Epithelial cell of proximal tubule (primary cell): ENCODE data around the gene ZNF888. TPM values are rescaled to one million over a fixed set of nuclear protein-coding genes. Genes with fewer than 3 reads are reported as not detected.
"Not testable (repeated sequence)": the region's sequence is repeated elsewhere in the genome, so short reads cannot be mapped to it uniquely, and the experiment has no call there.

Experiments used
- DNase-seq: peaks from one replicate; pipeline ENCODE4 v3.0.0-alpha.2; 2011; ENCODE audit warnings: low read depth
- H3K4me3 ChIP-seq: 2 replicates; pipeline ENCODE4 v1.5.1; 2011; ENCODE audit warnings: low read depth, mild to moderate bottlenecking, low read length
- total RNA-seq: library from RNA; depleted of rRNA; stranded (reverse); fragments of >200 nt; gene quantifications from 2 replicates; pipeline ENCODE4 v1.2.3, GENCODE V29; 2015
- TF ChIP-seq, protein P1 (sequence below): conservative IDR thresholded peaks from 2 replicates; pipeline ENCODE4 v1.5.1; 2012; ENCODE audit warnings: low read depth, mild to moderate bottlenecking, low read length

The ZNF888 gene
- total RNA-seq, 1 donor from 2014 or later: 6.3 TPM

DNA sequence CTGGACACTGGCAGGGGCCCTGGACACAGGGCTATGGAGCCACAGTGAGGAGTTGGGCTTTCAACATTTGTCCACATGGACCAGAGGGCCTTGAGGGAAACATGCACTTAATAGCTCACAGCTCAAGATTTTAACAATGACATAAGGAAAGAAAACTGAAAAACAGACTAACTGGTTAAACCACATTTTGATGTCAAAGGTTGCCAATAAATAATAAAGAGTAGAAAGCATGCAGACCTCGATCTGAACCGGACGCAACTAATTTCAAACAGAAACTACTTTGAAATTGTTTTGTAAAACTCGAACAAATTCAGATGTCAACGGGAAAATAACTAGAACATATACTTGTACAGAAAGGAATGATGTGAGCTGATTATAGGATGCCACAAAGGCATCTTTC lies 15.5 kb upstream of the ZNF888 start:
- DNase-seq: no peak
- H3K4me3 ChIP-seq: peak overlapping the region; percentile 6
- TF ChIP-seq, protein P1, sequence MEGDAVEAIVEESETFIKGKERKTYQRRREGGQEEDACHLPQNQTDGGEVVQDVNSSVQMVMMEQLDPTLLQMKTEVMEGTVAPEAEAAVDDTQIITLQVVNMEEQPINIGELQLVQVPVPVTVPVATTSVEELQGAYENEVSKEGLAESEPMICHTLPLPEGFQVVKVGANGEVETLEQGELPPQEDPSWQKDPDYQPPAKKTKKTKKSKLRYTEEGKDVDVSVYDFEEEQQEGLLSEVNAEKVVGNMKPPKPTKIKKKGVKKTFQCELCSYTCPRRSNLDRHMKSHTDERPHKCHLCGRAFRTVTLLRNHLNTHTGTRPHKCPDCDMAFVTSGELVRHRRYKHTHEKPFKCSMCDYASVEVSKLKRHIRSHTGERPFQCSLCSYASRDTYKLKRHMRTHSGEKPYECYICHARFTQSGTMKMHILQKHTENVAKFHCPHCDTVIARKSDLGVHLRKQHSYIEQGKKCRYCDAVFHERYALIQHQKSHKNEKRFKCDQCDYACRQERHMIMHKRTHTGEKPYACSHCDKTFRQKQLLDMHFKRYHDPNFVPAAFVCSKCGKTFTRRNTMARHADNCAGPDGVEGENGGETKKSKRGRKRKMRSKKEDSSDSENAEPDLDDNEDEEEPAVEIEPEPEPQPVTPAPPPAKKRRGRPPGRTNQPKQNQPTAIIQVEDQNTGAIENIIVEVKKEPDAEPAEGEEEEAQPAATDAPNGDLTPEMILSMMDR: no peak

DNA sequence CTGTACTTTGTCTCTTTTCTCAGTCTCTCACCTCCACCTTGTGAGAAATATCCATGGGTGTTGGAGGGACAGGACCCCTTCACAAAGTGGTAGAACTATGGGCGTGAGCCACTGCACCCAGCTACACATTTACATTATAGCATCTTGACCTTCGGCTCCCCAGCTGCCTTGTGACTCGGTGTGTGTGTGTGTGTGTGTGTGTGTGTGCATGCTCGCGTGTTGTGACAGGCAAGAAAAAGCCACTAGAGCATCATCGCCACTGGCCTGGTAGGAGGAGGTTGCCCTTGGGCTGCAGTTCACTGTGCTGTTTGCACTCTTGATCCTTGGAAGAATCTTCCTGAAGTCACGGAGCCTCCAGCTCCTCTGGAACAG lies 13.7 kb upstream of the ZNF888 start:
- no peak for DNase-seq
- TF ChIP-seq, protein P1: no peak

DNA sequence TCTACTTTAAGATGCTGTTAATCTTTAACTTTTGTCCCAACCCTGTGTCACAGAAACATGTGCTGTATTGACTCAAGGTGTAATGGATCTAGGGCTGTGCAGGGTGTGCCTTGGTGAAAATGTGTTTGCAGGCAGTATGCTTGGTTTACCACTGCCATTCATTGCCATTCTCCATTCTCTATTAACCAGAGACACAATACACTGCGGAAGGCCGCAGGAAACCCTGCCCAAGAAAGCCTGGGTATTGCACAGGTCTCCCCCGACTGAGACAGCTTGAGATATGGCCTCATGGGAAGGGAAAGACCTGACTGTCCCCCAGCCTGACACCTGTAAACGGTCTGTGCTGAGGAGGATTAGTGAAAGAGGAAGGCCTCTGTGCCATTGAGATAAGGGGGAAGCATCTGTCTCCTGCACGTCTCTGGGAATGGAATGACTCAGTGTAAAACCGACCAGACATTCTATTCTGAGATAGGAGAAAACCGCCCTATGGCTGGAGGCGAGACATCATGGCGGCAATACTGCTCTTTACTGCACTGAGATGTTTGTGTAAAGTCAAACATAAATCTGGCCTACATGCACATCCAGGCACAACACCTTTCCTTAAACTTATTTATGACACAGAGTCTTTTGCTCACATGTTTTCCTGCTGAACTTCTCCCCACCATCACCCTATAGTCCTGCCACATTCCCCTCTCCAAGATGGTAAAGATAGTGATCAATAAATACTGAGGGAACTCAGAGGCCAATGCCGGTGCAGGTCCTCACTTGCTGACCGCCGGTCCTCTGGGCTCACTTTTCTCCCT lies 13.1 kb upstream of the ZNF888 start:
- DNase-seq: peak; percentile 76
- H3K4me3 ChIP-seq: no peak overlapping the region
- TF ChIP-seq, protein P1: no peak

More for the DNA sequence above, 13.7 kb upstream of the ZNF888 start:
- no peak overlapping the region for H3K4me3 ChIP-seq

DNA sequence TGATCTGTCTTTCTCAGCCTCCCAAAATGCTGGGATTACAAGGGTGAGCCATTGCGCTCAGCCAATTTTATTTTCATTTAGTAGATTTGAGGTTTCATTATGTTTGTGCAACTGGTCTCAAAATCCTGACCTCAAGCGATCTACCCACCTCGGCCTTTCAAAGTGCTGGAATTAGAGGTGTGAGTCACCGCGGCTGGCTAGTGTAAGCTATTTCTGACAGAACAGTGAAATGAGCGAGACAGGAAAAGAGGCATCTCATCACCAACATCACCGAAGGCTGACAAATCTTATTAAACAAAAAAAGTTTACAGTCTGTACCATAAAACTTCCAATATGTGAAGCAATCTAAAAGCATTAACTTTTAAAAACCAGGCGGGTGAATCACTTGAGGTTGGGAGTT lies 12.2 kb upstream of the ZNF888 start:
- TF ChIP-seq, protein P1: no peak
- no peak for DNase-seq
- peak overlapping the region; percentile 4 for H3K4me3 ChIP-seq

DNA sequence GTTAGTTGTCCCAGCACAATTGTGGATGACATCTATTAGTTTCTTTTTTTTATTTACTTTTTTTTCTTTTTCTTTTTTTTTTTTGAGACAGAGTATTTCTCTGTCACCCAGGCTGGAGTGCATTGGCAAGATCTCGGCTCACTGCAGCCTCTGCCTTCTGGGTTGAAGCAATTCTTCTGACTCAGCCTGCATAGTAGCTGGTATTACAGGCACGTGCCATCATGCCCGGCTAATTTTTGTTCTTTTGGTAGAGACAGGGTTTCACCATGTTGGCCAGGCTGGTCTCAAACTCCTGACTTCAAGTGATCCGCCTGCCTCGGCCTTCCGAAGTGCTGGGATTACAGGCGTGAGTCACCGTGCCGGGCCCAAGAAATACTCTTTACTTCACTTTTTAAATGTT lies 1.4 kb upstream of the ZNF888 start:
- not testable (repeated sequence) for DNase-seq, H3K4me3 ChIP-seq

DNA sequence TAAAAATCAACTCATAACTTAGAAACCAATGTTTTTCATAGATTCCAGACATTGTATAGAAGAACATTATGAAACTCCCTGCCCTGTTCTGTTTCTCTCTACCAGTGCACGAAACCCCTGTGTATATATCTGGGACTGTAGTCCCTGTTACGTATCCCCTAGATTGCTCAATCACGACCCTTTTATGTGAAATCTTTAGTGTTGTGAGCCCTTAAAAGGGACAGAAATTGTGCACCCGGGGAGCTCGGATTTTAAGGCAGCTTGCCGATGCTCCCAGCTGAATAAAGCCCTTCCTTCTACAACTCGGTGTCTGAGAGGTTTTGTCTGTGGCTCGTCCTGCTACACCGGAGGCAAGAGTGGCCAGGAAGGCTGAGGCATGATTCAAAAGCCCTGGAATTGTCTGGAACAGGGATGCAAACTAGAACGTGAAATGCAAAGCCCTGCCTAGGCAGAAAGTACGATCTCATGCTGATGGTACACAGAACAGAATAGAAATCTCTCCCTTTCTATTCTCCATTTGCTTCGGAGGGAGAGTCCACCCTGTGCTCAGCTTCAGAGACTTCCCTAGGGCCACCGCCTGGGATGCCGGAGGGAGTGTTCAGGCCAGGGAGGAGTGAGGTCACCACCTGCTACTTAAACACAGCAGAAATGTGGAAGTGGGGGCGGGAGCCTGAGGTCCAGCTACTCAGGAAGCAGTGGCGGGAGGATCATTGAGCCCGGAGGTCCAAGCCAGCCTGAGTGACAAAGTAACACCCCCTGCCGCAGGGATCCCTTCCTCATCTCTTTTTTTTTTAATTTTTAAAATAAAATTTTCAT lies 758 bp upstream of the ZNF888 start:
- TF ChIP-seq, protein P1: no peak
- peak overlapping the region; percentile 90 for H3K4me3 ChIP-seq
- DNase-seq: no peak

DNA sequence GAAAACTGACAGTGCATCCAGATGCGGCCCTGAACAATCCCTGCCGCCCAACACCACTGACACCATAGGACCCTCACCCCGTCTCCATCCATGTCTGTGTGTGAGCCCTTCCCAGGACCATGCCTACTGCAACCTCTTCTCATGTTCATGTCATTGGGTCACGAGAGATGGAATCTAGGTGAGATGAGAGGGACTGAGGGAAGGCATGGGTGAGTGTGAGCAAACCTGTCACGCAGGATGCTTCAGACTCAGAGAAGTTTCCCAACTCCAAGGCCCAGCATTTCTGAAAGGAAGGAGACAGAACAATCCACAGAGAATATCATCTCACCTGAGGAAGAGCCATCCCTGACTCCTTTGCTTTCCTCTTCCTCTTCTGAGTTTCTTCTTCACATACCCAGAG lies 5.7 kb downstream of the ZNF888 start:
- DNase-seq: no peak
- TF ChIP-seq, protein P1: no peak
- no peak overlapping the region for H3K4me3 ChIP-seq
